ENCODE measurements around the gene ATP1B4. TPM values are rescaled to one million over a fixed set of nuclear protein-coding genes. Genes with fewer than 3 reads are reported as not detected.

ATP1B4 gene
- total and polyA plus RNA-seq, 9 of the 15 experiments (the other 6 are each of a cell fraction or from before 2014, with no cell fraction given) = 0.04 to 0.18 TPM; not detected in 7

- no peak for TF ChIP-seq POLR2B (IDR thresholded peaks at IDR 0.05; ENCODE audit: low read depth, partially characterized antibody)
- TF ChIP-seq FOXJ2 (tag; IDR thresholded peaks at IDR 0.05) = no peak
- TF ChIP-seq FOXP1 (CRISPR knock-in tag; IDR thresholded peaks at IDR 0.05) = no peak
- TF ChIP-seq BMI1 (IDR thresholded peaks at IDR 0.05; ENCODE audit: low read length) = no peak
- TF ChIP-seq, protein P1, sequence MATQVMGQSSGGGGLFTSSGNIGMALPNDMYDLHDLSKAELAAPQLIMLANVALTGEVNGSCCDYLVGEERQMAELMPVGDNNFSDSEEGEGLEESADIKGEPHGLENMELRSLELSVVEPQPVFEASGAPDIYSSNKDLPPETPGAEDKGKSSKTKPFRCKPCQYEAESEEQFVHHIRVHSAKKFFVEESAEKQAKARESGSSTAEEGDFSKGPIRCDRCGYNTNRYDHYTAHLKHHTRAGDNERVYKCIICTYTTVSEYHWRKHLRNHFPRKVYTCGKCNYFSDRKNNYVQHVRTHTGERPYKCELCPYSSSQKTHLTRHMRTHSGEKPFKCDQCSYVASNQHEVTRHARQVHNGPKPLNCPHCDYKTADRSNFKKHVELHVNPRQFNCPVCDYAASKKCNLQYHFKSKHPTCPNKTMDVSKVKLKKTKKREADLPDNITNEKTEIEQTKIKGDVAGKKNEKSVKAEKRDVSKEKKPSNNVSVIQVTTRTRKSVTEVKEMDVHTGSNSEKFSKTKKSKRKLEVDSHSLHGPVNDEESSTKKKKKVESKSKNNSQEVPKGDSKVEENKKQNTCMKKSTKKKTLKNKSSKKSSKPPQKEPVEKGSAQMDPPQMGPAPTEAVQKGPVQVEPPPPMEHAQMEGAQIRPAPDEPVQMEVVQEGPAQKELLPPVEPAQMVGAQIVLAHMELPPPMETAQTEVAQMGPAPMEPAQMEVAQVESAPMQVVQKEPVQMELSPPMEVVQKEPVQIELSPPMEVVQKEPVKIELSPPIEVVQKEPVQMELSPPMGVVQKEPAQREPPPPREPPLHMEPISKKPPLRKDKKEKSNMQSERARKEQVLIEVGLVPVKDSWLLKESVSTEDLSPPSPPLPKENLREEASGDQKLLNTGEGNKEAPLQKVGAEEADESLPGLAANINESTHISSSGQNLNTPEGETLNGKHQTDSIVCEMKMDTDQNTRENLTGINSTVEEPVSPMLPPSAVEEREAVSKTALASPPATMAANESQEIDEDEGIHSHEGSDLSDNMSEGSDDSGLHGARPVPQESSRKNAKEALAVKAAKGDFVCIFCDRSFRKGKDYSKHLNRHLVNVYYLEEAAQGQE (IDR thresholded peaks at IDR 0.05; ENCODE audit: borderline replicate concordance) = peak; percentile 62; the same call in 1 of the 2 replicates
- TF ChIP-seq, protein P1 (CRISPR knock-in tag; IDR thresholded peaks at IDR 0.05; ENCODE audit: low read depth) = no peak
- TF ChIP-seq ETV1 (tag; conservative IDR thresholded peaks at IDR 0.05; ENCODE audit: low read depth) = no peak
- TF ChIP-seq ZBTB49 (CRISPR knock-in tag; IDR thresholded peaks at IDR 0.05; ENCODE audit: borderline replicate concordance) = no peak
- TF ChIP-seq, protein P2, sequence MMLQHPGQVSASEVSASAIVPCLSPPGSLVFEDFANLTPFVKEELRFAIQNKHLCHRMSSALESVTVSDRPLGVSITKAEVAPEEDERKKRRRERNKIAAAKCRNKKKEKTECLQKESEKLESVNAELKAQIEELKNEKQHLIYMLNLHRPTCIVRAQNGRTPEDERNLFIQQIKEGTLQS (IDR thresholded peaks at IDR 0.05) = no peak
- TF ChIP-seq, protein P2 (CRISPR knock-in tag; conservative IDR thresholded peaks at IDR 0.05) = no peak
- no peak for TF ChIP-seq ELF4 (CRISPR knock-in tag; IDR thresholded peaks at IDR 0.05)
- peak; percentile 62 for TF ChIP-seq ZNF316 (IDR thresholded peaks at IDR 0.05)
- TF ChIP-seq KLF10 (CRISPR knock-in tag; IDR thresholded peaks at IDR 0.05) = no peak
- TF ChIP-seq POLR2A (conservative IDR thresholded peaks at IDR 0.05) = no peak
- TF ChIP-seq RAD51 (IDR thresholded peaks at IDR 0.05; ENCODE audit: borderline replicate concordance, low read depth) = peak; percentile 29; the same call in 1 of the 2 replicates
- TF ChIP-seq NRF1 (conservative IDR thresholded peaks at IDR 0.05 in 1 of 2, IDR thresholded peaks at IDR 0.05 in 1 of 2) = no peak
- TF ChIP-seq SMARCE1 (IDR thresholded peaks at IDR 0.05) = no peak
- peak; percentile 45; the same call in 1 of the 2 replicates for TF ChIP-seq MAFG (tag; conservative IDR thresholded peaks at IDR 0.05)
- peak in 1 of 2 experiments; percentile 38; a peak in 2 of 4 replicates for TF ChIP-seq RAD21 (CRISPR knock-in tag; conservative IDR thresholded peaks at IDR 0.05 in 1 of 2, IDR thresholded peaks at IDR 0.05 in 1 of 2)
Measured at GRCh38 chrX:120380699-120381098, 18.8 kb downstream of the ATP1B4 start (continued).
